Right lobe of liver (tissue), 6 donors: ENCODE data around the gene LMNTD2. TPM values are rescaled to one million over a fixed set of nuclear protein-coding genes. Genes with fewer than 3 reads are reported as not detected.

Source experiments
- ATAC-seq, 4 donors: fragments of 200-7000 bp; cut with Tn5 transposase; one replicate each; pipeline ENCODE4 v1.9.1; 2020; ENCODE audit warnings: mild to moderate bottlenecking in 4 of 4, moderate library complexity in 4 of 4
- DNase-seq, 3 donors: peaks; one replicate each; pipeline ENCODE4 v3.0.0-alpha.2; 2020
- H3K27ac ChIP-seq, 3 donors: fragments of 200-600 bp; one replicate each; pipeline ENCODE4 v1.8.0; 2022
- H3K27me3 ChIP-seq, 2 donors: fragments of 200-600 bp; one replicate each; pipeline ENCODE4 v1.8.0; 2022
- H3K36me3 ChIP-seq, 4 donors: fragments of 200-600 bp; sonication (generic) in 1 of 4; one replicate each; pipeline versions ENCODE4 v1.5.1 to v1.8.0; 2017 to 2022; ENCODE audit warnings: control low read depth in 1 of 4
- H3K4me1 ChIP-seq, 4 donors: fragments of 200-600 bp; sonication (generic) in 1 of 4; one replicate each; pipeline versions ENCODE4 v1.5.1 to v1.8.0; 2017 to 2022; ENCODE audit warnings: control low read depth in 1 of 4
- H3K4me3 ChIP-seq, 3 donors: fragments of 200-600 bp; one replicate each; pipeline ENCODE4 v1.8.0; 2022
- H3K9me3 ChIP-seq, 4 donors: fragments of 200-600 bp; sonication (generic) in 1 of 4; one replicate each; pipeline versions ENCODE4 v1.5.1 to v1.8.0; 2017 to 2022; ENCODE audit warnings: control low read depth in 1 of 4
- CTCF ChIP-seq, 4 donors: fragments of 200-600 bp in 3 of 4; fragments of 450-650 bp in 1 of 4; IDR thresholded peaks; one replicate each; pipeline versions ENCODE4 v1.5.1 to v1.8.0; 2016 to 2022; ENCODE audit warnings: antibody characterized with exemption in 4 of 4, mild to moderate bottlenecking in 2 of 4
- POLR2A ChIP-seq: fragments of 450-650 bp; IDR thresholded peaks from one replicate; pipeline ENCODE4 v1.6.1; 2017; ENCODE audit warnings: antibody characterized with exemption, mild to moderate bottlenecking
- WGBS: methylation state at CpG from one replicate; pipeline ENCODE4 v1.1.6; 2018; ENCODE audit warnings: low coverage, low lambda C conversion rate; ENCODE audit not compliant: insufficient coverage; ENCODE audit errors: missing lambda C conversion rate; 5-methylcytosine and 5-hydroxymethylcytosine counted together
- intact Hi-C, 2 donors: fragments of 100-400 bp; cut with DNase I; formaldehyde crosslinking; loops; one replicate each; pipeline versions ENCODE4 v1.11.2 to v1.14.1; 2022
- total RNA-seq, 6 experiments: library from RNA; depleted of rRNA in 2 of 6; stranded (reverse); fragments of >200 nt in 2 of 6; fragmentation: NEBNext Ultra II Directional in 3 of 6; extraction: Animal tissue kit (Norgen Biotek cat#: 25700) in 3 of 6; gene quantifications; one replicate each; pipeline versions ENCODE4 v1.1.0 to v1.2.4, GENCODE V29; 2016 to 2023
- donor health status: DM: no; HTN: yes; CAD: no.
- donor health status: DM: no; HTN: no; CAD: no.
- donor health status: DM: no; HTN: no; CAD: no.
- donor health status: DM: no; HTN: yes; CAD: no.
- donor health status: DM: no; HTN: yes; CAD: no.

Gene LMNTD2
- total RNA-seq, 6 experiments from 2014 or later, result 4.7 to 14.7 (median 7.9) TPM

- Histone ChIP-seq H3K36me3 (peaks cover 0 to 44% (median 15%) of the 10 kb centered on the region in 4 donors), H3K4me1 (peaks cover 0 to 56% (median 31%) of the 10 kb centered on the region in 4 donors), H3K27me3 (no peaks in the 10 kb centered on the region), H3K4me3 (no peak overlapping the region), H3K9me3 (no peaks in the 10 kb centered on the region), H3K27ac (no peak overlapping the region)
- 95% methylated on average over 5 of the region's 10 CpGs for WGBS
- intact Hi-C loops, result no loop called here
- ATAC-seq, result no peak
- no peak for DNase-seq
- TF ChIP-seq POLR2A (no peak), CTCF (IDR thresholded peaks at IDR 0.05) (no peak)
These were observed 23.7 kb upstream of the LMNTD2 start for GRCh38 chr11:584287-584686.

DNA sequence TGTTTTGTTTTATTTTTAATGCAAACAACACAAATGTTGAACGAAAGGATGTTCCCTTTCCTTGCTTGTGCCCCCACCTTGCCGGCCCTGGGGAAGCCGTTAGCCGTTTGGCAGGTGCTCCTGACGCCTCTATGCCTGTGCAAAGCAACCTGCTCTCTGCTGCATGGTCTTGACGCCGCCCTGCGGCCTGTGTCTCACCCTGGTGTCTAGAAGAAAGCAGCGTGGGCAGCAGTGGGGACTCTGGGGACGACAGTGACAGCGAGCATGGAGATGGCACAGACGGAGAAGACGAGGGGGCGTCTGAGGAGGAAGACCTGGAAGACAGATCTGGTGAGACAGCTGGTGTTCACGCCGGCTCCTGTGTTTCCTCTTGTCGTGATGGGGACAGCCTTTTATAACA, 21.2 kb upstream of the LMNTD2 start:
- TF ChIP-seq POLR2A (no peak), CTCF (IDR thresholded peaks at IDR 0.05) (no peak)
- no peak for ATAC-seq
- Histone ChIP-seq H3K4me3 (no peak overlapping the region), H3K36me3 (peaks cover 0 to 27% (median 8%) of the 10 kb centered on the region in 4 donors), H3K27me3 (no peaks in the 10 kb centered on the region), H3K27ac (no peak overlapping the region), H3K4me1 (peaks cover 0 to 56% (median 30%) of the 10 kb centered on the region in 4 donors), H3K9me3 (no peaks in the 10 kb centered on the region)
- intact Hi-C loops, result no loop called here
- DNase-seq, result no peak
- WGBS, result 59% methylated on average over 10 of the region's 17 CpGs

DNA sequence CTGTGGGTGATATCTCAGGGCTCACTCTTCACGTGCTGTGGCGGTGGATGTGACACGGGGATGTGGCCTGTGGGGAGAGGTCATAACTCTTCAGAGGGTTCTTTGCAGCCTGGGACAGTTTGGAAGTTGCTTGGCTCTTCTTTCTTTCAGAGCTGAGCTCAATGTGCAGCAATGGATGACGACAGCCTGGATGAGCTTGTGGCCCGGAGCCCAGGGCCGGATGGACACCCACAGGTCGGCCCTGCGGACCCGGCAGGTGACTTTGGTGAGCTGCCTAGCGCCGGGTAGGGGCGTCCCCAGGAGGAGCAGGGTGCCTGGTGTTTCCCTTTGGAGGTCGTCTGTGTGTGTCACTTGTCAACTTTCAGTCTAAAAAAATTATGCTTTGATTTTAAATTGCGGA, 20.8 kb upstream of the LMNTD2 start:
- DNase-seq (peak; percentile 75 to 78 (median 78)), ATAC-seq (peak; percentile 44 to 69 (median 48))

GRCh38 chr11:579830-580601, 19.5 kb upstream of the LMNTD2 start:
- TF ChIP-seq POLR2A, result no peak
- TF ChIP-seq CTCF (IDR thresholded peaks at IDR 0.05), result no peak
- Histone ChIP-seq H3K4me3 (no peak overlapping the region), H3K36me3 (peaks cover 0 to 25% (median 8%) of the 10 kb centered on the region in 4 donors), H3K9me3 (no peaks in the 10 kb centered on the region), H3K27ac (peak overlapping the region in 1 of 3 donors; percentile 38), H3K4me1 (peaks cover 2 to 50% (median 24%) of the 10 kb centered on the region in 4 donors), H3K27me3 (no peaks in the 10 kb centered on the region)
- DNase-seq, result peak in 1 of 3 donors; percentile 62
- intact Hi-C loops, result no loop called here
- ATAC-seq, result peak; percentile 1 to 32 (median 24)
- 19% methylated on average over 5 of the region's 20 CpGs for WGBS

More for the DNA sequence above, 20.8 kb upstream of the LMNTD2 start:
- TF ChIP-seq CTCF (IDR thresholded peaks at IDR 0.05) (no peak), POLR2A (no peak)
- H3K27ac ChIP-seq, result peak overlapping the region in 1 of 3 donors; percentile 18
- no peak overlapping the region for H3K4me3 ChIP-seq
- peaks cover 0 to 25% (median 8%) of the 10 kb centered on the region in 4 donors for H3K36me3 ChIP-seq
- intact Hi-C loops, result no loop called here
- 21% methylated on average over 6 of the region's 14 CpGs for WGBS
- no peaks in the 10 kb centered on the region for H3K27me3 ChIP-seq
- peaks cover 0 to 52% (median 28%) of the 10 kb centered on the region in 4 donors for H3K4me1 ChIP-seq
- H3K9me3 ChIP-seq, result no peaks in the 10 kb centered on the region
